NOMO-1 treated with DMSO at 0.1 percent for 48 hours (cell line): ENCODE results near the gene ASTN2.

Experiments used
- DNase-seq: peaks from one replicate; lab custom pipeline; 2025; ENCODE audit not compliant: unreplicated experiment; lab: John Stamatoyannopoulos, UW

The ASTN2 gene

DNA sequence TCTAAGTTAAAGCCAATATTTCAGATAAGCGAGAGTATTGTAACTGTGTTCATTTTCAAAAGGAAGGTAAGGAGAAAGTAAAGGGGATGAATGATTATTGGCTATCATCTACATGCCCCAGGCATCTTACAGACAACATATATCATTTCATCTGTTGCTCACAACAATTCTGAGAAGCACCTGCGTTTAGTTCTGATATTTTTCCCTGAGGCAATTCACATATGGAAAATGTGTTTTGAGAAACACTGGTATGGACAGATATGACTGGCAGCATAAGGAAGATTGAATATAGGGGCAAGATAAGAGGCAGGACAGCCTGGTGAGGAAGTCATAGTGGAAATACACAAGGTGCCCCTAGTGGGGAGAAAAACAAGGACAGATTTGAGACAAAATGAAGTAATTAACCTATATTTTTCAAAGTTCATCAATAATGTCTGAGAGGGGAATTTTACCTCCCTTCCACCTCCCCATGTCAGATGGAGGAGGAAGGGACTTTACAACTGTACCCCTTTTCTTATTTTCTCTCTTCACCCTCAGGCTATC, 815.4 kb downstream of the ASTN2 start:
- no peak for DNase-seq

DNA sequence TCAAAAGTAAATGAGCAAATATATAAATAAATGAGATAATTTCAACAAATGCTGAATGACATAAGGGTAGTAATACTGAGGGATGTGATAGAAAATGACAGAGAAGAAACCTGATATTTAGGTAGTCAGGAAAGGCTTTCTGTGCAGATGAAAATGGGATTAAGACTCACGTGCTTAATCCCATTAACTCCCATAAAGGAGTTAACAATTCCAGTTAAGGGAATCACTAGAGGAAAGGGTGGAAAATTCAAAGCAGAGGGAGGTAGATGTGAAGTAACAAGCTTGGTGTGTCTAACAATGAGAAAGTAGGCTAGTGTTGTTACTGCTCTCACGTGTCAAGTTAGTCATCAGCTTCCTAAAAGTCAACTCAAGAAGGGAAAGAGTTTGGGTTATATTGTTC, 818.2 kb downstream of the ASTN2 start:
- DNase-seq = no peak

DNA sequence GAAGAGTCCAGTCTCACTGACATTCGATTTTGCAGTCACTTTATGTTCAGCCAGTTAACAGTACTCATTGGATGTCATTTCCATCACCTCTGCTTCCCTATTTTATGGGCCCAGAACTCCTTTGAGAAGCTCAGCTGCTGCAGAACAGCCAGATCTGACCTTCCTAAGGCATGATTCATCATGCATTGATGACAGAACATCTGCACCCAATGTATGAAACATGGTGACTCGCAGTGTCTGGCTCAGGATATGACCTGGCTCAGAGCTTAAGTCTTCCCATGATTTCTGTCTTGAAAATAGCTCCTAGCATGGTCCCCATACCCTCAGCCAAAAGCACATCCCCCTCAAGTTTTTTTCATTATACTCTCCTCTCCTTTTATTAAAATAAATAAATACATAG, 820.3 kb downstream of the ASTN2 start:
- DNase-seq = no peak

DNA sequence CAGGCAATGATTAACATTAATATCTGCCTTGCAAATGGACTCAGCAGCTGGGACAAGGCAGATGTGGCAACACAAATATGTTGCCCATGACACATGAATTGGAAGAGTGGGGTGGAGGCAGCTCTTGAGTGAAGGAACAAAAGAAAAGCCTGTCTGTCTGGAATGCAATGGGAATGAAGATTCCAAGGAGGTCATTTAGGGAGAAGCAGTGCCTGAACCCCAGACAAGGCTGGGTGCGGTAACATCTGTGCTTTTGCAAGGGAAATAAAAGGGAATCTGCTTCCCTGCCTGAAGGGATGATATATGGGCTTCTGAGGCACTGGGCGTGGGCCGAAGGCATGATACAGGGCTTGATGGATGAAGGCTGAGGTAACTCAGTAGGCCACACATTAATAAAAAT, 821.9 kb downstream of the ASTN2 start:
- DNase-seq = no peak

DNA sequence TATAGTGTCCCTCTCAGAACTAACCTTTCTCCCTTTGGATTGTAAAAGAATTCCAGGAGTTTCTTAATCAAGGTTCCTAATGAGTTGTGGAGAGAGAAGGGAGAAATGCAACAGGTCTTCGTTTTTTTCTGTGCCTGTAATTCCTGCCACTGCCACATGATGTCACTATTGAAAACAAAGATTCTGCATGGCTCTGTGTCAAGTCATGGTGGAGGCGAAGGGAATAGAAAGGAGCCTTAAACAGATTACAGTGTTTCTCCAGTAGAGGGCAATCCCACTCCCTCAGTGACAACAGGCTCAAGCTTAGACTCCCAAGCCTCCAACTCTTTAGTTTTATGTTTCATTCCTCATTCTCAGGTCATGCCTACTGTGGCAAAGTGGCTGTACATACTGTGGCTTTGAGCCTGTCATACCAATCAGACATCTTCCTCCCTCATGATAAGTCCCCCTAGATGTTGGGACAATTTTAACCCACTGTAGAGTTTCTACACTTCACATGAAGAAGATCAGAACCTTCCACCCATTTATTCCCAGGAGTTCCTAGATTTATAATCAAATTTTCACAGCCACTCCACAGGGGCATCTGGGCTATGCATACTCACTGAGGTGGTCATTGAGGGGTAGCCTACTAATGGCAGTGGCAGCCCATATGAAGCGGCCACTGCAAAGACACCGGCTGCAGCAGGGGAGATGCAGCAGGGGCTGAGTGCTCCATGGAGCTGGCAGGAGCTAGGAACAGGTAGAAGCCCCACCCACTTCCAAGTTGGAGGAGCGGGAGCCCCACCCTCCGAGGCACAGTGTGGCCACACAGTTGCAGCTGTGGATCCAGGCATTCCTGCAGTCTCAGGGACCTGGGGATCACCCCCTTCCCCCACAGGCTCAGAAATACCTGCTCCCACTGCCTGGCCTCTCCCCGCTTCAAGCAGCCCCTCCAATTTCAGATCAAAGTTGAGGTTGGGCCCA, 825.2 kb downstream of the ASTN2 start:
- DNase-seq = peak; percentile 69

DNA sequence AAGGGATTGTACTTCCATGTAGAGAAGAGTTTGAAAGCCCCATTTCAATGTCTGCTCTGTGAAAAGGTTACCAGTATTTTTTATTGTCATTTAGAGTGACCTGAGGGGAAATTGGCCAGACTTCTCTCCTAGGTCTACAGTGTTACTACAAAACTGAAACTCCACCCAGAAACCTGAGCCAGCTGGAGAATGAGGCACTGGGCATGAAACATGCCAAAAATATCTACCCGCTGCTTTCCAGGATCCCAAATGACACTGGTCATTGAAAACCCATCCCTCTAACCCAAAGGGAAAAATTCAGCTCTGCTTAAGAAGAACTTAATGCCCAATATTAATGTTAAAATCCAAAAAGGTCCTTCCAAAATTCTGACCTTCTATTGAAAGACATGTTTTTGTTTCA, 826.9 kb downstream of the ASTN2 start:
- DNase-seq = no peak

DNA sequence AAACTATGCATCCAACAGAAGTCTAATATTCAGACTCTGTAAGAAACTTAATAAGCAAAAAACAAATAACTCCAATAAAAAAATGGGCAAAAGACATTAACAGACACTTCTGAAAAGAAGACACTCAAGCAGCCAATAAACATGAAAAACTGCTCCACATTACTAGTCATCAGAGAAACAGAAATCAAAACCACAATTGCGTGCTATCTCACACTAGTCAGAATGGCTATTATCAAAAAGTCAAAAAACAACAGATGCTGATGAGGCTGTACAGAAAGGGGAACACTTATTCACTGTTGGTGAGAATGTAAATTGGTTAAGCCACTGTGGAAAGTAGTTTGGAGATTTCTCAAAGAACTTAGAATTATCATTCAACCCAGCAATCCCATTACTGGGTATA, 829.0 kb downstream of the ASTN2 start:
- no peak for DNase-seq

DNA sequence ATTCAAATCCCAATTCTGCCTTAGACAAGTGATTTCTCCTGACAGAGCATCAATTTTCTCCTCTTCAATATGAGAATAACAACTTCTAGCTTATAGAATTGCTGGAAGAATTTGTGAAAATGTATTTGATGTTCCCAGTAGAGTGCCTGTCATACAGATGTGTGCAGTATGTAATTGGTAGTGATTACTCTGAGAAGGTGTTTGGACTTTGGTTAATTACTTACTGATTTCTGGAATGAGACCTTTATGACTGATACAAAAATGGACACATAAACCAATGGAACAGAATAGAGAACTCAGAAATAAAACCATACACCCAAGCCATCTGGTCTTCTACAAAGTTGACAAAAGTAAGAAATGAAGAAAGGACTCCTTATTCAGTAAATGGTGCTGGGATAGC, 829.7 kb downstream of the ASTN2 start:
- DNase-seq = no peak

DNA sequence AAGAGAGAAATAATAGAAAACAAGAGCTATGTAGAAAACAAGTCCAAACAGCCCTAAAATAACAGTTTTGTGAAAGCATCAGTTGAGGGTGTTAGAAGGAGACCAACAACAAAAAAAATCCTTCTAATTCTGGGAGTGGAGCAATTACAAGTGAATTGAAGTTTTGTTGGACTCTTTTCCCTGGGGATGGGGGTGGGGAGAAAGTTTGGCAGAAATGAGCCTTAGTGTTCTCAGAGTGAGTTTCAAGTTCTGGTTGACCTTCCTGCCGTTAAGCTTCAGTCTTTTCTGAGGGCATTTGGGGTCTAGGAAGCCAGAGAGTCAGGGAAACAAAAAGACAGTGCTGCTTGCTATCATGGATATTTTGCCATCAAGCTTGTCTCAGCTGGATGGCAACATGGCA, 834.0 kb downstream of the ASTN2 start:
- no peak for DNase-seq

DNA sequence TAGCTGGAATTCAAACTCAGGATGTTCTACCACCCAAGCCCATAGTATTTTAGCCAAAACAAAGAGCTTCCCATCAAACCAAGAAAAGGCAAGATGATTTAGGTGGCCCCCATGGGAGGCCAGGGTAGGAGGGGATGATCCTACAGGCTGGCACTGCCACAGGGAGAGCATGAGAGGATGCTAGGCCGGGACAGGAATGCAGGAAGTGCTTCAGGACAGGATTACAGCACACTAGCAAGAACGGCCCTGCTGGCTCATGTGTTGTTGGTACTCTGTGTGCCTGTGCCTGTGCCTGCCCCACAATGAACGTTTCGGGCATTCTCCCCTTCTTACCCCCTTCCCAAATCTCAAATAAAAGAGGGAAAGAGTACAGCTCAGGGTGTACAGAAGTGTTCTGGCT, 838.5 kb downstream of the ASTN2 start:
- DNase-seq = no peak

DNA sequence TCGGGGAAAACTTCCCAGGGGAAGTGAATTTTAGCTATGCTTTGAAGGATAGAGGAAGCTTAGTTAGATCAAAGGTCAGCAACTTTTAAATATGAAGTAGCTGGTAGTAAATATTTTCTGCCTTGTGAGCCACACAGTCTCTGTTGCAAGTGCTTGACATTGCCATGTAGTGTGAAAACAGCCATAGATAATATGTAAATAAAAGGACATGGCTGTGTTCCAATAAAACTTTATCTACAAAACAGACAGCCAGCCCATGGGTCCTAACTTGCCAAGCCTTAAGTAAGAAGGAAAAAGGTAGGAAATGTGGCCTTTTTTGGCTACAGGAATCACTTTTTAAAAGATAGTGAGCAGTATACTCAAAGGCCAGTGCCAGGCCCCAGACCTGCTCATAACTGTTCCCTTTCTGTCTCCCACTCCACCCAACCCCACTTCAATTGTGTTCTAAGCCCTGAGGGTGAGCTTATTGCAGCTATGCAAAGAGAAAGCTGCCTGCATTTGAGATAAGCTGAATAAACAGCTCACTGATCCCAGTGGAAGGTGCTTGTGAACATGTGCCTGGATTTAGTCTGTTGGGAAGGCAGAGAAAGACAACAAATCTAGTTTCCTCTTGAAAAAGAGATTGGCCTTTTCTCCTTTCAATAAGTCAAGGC, 840.7 kb downstream of the ASTN2 start:
- no peak for DNase-seq

DNA sequence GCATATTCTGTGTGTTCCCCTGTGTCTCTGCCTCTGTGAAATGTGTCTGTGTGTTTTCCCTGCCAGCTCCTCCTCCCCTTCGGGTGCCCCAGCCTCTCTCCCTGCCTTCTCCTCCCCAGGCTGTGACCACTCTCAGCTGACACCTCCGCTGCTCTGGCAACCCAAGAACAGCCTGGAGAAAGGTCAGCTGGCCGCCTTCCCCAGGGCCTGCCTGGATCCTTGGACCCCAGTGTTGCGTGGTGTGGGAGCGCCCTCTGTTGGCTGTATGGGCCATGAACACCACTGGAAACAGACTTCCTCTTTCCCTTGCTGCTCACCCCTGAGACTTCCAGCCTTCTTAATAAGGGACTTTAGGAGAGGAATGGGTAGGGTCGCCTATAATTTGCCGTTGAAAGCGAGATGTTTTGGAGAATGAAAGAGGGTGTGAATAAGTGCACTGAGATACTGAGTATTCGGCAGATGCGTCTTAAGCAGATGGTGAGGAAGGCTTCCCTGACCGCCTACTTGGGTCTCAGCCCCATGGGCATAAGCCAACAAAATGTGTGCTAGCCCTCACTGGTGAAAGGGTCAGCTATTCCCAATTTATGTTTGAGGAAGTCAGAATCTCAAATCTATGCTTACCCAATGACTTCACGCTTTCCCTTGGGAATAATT, 842.6 kb downstream of the ASTN2 start:
- peak; percentile 67 for DNase-seq

DNA sequence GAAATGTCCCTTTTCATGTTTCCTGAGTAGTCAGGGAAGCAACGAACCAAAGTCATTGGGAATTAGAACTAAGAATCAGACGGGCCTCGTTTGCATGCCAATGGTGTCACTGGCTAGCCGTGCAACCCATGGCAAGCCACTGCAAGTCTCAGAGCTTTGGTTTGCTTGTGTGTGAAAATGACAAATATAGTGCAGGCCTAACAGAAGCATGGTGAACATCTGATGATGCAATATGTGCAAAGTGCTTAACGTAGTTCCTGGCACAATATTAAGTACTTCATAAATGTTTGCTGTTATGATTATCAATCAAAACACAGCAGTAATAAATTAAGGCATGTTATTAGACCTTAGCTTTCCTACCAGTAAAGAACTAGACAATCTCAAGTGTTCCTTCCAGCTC, 845.7 kb downstream of the ASTN2 start:
- DNase-seq = no peak

DNA sequence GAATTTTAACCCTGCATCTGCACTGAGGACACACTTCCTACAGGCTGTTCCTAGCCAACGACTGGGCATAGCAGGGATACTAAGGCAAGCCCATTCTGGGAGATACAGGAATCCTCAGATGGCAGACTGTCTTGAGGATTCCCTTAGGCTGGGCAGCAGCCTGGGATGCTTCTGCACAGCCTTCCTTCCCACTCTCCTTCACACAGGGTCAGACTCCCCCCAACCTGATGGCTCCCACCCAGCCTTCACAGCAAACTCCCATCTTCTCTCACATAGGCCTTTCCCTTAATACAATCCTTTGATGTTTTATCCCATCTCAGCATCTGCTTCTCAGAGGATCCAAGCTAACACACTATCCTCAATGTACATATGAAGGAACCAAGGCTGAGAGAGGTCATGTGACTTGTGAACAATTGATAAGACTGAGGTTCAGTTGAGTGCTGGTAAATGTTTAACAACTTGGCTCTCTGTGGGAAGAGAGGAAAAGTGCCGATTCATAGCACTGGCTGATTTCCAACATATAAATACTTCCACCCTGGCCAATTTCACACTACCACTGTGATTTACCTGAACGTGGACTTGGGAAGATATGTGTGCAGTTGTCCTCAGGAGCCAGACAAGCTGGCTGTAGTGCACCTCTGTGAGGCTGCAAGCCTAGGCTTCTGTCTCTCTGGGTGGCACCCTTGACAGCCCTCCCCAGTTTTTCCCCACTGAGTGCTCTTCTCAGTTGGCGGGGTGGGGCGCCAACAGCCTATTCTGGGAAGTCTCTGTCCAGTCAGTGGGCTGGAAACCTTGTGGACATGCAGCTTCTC, 848.0 kb downstream of the ASTN2 start:
- DNase-seq = no peak

DNA sequence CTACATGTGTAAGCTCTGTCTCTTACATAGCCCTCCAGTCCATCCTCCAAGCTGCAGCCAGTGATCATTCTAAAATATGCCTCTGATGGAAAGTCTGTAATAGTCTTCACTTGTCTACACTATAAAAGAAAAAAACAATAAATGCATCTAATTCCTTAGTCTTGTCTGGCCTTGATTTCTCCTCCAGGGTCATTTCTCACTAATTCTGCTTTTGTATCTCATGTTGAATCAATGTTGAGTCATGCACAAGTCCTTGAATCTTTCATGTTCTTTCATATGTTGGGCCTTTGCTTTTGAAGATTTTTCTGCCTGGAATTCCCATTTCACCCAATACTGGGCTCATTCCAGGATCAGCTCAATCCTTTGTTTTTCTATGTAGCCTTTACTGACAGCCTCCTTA, 848.9 kb downstream of the ASTN2 start:
- no peak for DNase-seq

DNA sequence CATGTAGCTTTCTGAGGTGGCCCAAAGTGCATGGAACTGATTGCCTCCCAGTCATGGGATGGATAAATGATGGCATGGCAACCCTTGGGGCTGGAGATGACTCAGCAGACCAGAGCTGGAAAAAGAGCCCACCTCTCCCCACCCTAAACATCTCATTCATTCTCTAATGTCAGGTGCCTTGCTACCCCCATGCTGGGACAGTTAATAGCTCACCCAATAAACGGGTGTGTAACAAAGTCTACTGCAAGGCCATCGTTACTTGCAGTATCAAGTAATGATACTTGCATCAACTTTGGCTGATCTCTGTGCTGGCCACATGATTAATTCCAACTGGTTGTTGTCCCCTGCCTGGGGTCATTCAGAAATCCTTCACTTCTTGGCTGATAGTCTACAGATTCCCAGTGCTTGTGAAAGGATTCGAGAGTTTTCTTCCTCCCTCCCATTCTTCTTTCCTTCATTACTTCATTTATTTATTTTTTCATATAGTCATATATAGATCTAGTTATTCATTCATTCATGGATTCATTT, 850.5 kb downstream of the ASTN2 start:
- DNase-seq = no peak

DNA sequence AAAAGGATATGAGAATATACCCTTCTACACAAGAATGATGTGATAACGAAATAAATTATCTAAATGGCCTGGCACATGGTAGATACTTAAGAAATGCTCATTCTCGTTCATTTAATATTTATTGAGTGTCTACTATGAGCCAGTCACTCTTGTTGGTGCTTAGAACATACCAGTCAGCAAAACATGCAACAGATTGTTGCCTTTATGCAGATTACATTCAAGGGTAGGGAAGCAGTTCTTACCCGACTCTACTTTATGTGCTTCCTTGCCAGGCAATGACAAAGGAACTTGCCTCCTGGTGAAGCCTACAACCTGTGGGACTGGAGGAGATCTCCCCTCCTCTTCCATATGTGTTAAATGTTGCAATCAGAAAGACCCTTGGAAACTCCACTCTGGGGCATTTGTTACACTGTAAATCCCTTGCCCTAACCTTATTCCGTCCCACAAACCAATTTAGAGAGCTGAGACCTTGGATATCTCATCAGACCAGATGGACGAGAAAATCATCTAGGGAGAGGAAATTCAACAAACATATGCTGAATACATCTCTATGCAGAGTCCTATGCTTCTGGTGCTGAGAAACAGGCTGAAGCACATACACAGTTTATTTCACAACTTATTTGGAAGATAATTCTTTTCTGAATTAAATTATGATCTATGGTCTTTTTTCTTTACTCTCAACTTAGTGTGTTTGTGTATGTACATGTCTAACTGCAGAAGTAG, 855.9 kb downstream of the ASTN2 start:
- no peak for DNase-seq

DNA sequence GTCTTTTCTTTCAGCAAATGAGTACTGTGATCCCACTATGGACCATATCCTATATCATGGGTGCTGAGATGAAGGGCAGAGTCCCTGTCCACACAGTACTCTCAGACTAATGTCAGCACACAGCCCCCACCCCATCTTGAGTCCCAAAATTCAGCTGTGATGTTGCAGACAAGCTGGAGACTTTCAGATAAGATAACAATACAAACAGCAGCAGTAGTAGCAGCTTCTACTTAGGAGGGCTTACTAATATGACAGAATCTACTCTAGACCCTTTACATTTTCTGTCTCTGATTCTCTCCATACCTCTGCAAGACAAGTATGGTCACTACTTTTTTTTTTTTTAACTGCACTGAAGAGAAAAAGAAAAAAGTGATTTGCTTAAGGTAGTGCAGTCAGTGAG, 856.8 kb downstream of the ASTN2 start:
- DNase-seq = no peak

DNA sequence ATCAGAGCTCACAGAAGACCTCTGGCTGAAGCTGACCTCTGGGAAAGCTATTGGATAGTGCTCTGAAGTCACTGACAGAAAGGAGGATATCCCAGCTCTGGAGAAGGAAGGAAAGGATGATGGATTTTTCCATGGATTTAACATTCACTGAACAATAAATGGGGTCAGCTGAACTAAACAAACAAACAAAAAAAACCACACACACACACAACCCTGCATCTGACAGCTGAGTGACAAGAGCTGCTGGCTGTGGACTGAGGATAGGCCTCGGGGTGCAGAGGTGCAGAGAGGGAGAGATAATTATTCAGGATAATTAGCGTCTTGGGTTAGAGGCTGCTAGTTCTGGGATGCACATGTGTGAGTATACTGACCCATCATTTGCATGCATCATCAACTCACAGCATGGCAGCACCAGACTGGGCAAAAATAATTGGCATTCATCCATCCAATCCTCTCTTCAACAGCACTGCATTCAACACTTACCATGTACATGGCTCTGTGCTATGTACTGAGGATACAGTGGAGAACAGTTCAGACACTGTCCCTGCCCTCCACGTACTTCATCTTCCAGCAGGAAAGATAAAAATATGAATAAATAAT, 859.2 kb downstream of the ASTN2 start:
- DNase-seq = no peak

DNA sequence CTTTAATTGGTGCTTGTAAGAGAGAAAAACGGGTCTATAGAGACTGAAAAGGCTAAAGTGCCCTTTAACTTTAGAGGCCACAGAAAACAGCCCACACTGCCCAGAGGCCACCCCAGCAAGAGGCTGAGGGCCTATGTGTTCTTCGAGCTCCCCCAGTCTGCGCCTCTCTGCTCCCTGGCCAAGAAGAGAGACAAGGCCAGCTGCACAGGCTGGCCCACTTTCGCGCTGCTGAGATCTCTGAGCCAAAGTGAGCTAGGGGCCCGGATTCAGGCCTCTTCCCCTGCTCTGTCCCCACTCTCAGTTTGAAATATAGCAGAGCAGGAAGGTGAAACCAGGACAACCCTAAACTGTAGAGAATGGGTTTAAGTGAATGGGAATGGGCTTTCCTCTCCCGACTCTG, 859.7 kb downstream of the ASTN2 start:
- DNase-seq = no peak
